Astrocyte (in vitro differentiated cells and primary cell): Measurements from ENCODE around the gene ACBD3. TPM values are rescaled to one million over a fixed set of nuclear protein-coding genes. Genes with fewer than 3 reads are reported as not detected.
A peak's percentile ranks its signal among the peaks of the same experiment; 100 is the strongest.

ENCODE experiments used
- DNase-seq: peaks from one replicate; pipeline ENCODE4 v3.0.0-alpha.2; 2010; ENCODE audit warnings: low read depth
- FAIRE-seq: peaks from 2 replicates; lab custom pipeline; 2011; peaks lifted over from hg19 to GRCh38; lab: Jason Lieb, UNC
- H2AFZ ChIP-seq: 2 replicates; pipeline ENCODE4 v1.6.0; 2012; ENCODE audit warnings: low read depth, low read length, inconsistent platforms
- H3K27ac ChIP-seq: 2 replicates; pipeline ENCODE4 v1.5.1; 2011; ENCODE audit warnings: low read depth, low read length, inconsistent platforms
- H3K27me3 ChIP-seq: 2 replicates; pipeline ENCODE4 v1.6.0; 2011; ENCODE audit warnings: low read length, inconsistent platforms; ENCODE audit not compliant: insufficient read depth
- H3K36me3 ChIP-seq: 2 replicates; pipeline ENCODE4 v1.5.1; 2011; ENCODE audit warnings: low read length, inconsistent platforms; ENCODE audit not compliant: insufficient read depth
- H3K4me1 ChIP-seq: 2 replicates; pipeline ENCODE4 v1.5.1; 2011; ENCODE audit warnings: low read length, inconsistent platforms; ENCODE audit not compliant: insufficient read depth
- H3K4me2 ChIP-seq: 2 replicates; pipeline ENCODE4 v1.6.0; 2012; ENCODE audit warnings: low read length, inconsistent platforms
- H3K4me3 ChIP-seq: 2 replicates; pipeline ENCODE4 v1.5.1; 2011; ENCODE audit warnings: low read depth, mild to moderate bottlenecking, low read length, inconsistent platforms; ENCODE audit not compliant: insufficient read depth
- H3K79me2 ChIP-seq: 2 replicates; pipeline ENCODE4 v1.6.0; 2012; ENCODE audit warnings: mild to moderate bottlenecking, low read length, inconsistent platforms; ENCODE audit not compliant: insufficient read depth
- H3K9ac ChIP-seq: 2 replicates; pipeline ENCODE4 v1.6.0; 2012; ENCODE audit warnings: mild to moderate bottlenecking, low read length, inconsistent platforms
- H3K9me3 ChIP-seq: 2 replicates; pipeline ENCODE4 v1.5.1; 2012; ENCODE audit warnings: low read depth, mild to moderate bottlenecking, low read length, inconsistent platforms; ENCODE audit not compliant: insufficient read depth
- H4K20me1 ChIP-seq: 2 replicates; pipeline ENCODE4 v1.6.0; 2012; ENCODE audit warnings: low read length, inconsistent platforms; ENCODE audit not compliant: insufficient read depth
- H3K27ac Mint-ChIP-seq: one replicate; pipeline ENCODE4 v1.8.0; 2021; ENCODE audit warnings: mild to moderate bottlenecking, mixed read lengths; ENCODE audit not compliant: unreplicated experiment
- H3K27me3 Mint-ChIP-seq: one replicate; pipeline ENCODE4 v1.8.0; 2021; ENCODE audit warnings: low read depth, mixed read lengths; ENCODE audit not compliant: unreplicated experiment
- H3K36me3 Mint-ChIP-seq: one replicate; pipeline ENCODE4 v1.8.0; 2021; ENCODE audit warnings: low read depth, mixed read lengths; ENCODE audit not compliant: unreplicated experiment
- H3K4me1 Mint-ChIP-seq: one replicate; pipeline ENCODE4 v1.8.0; 2021; ENCODE audit warnings: low read depth, mixed read lengths; ENCODE audit not compliant: unreplicated experiment
- H3K4me3 Mint-ChIP-seq: one replicate; pipeline ENCODE4 v1.8.0; 2021; ENCODE audit warnings: mild to moderate bottlenecking, moderate library complexity, mixed read lengths; ENCODE audit not compliant: unreplicated experiment
- H3K9me3 Mint-ChIP-seq: one replicate; pipeline ENCODE4 v1.8.0; 2021; ENCODE audit warnings: mild to moderate bottlenecking, mixed read lengths; ENCODE audit not compliant: unreplicated experiment
- EZH2 ChIP-seq: IDR thresholded peaks from 2 replicates; pipeline ENCODE4 v1.6.1; 2012; ENCODE audit warnings: mild to moderate bottlenecking, low read length, inconsistent platforms; ENCODE audit not compliant: insufficient read depth
- total RNA-seq: library from RNA; stranded (reverse); gene quantifications from 2 replicates; pipeline ENCODE4 v1.2.1, GENCODE V29; 2021
- TF ChIP-seq, protein P1 (sequence below): IDR thresholded peaks from 2 replicates; pipeline ENCODE4 v1.5.1; 2011; ENCODE audit warnings: low read depth, mild to moderate bottlenecking, inconsistent platforms, low read length, moderate library complexity; ENCODE audit not compliant: insufficient read depth

The ACBD3 gene
- total RNA-seq, 1 donor from 2014 or later: 66.7 TPM

DNA sequence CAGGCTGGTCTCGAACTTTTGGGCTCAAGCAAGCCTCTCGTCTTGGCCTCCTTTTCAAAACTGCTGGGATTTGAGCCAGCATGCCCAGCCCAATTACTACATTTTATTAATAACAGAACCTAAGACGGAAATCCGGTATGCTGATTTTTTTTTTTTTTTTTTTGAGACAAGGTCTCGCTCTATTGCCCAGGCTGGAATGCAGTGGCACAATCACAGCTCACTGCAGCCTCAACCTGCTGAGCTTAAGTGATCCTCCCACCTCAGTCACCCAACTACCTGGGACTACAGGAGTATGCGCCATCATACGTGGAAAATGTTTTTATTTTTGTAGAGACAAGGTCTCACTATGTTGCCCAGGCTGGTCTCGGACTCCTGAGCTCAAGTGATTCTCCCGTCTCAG, 20.2 kb downstream of the ACBD3 start:
- no peak overlapping the region for H3K4me3 ChIP-seq
- peaks cover 3% of the 10 kb centered on the region for H3K4me1 Mint-ChIP-seq
- H3K27me3 ChIP-seq: no peaks in the 10 kb centered on the region
- peak overlapping the region; percentile 47 for H3K27ac Mint-ChIP-seq
- peaks cover 6% of the 10 kb centered on the region for H3K36me3 Mint-ChIP-seq
- DNase-seq (no peak), FAIRE-seq (no peak)
- peaks cover 38% of the 10 kb centered on the region for H3K36me3 ChIP-seq
- H3K9ac ChIP-seq: no peak overlapping the region
- TF ChIP-seq, protein P1, sequence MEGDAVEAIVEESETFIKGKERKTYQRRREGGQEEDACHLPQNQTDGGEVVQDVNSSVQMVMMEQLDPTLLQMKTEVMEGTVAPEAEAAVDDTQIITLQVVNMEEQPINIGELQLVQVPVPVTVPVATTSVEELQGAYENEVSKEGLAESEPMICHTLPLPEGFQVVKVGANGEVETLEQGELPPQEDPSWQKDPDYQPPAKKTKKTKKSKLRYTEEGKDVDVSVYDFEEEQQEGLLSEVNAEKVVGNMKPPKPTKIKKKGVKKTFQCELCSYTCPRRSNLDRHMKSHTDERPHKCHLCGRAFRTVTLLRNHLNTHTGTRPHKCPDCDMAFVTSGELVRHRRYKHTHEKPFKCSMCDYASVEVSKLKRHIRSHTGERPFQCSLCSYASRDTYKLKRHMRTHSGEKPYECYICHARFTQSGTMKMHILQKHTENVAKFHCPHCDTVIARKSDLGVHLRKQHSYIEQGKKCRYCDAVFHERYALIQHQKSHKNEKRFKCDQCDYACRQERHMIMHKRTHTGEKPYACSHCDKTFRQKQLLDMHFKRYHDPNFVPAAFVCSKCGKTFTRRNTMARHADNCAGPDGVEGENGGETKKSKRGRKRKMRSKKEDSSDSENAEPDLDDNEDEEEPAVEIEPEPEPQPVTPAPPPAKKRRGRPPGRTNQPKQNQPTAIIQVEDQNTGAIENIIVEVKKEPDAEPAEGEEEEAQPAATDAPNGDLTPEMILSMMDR: no peak
- TF ChIP-seq EZH2: no peak
- no peaks in the 10 kb centered on the region for H3K9me3 Mint-ChIP-seq
- no peak overlapping the region for H3K4me3 Mint-ChIP-seq
- no peaks in the 10 kb centered on the region for H3K27me3 Mint-ChIP-seq
- peaks cover 85% of the 10 kb centered on the region for H4K20me1 ChIP-seq
- H3K9me3 ChIP-seq: no peaks in the 10 kb centered on the region
- H3K79me2 ChIP-seq: peaks cover 90% of the 10 kb centered on the region
- no peaks in the 10 kb centered on the region for H3K4me1 ChIP-seq
- no peak overlapping the region for H2AFZ ChIP-seq
- no peak overlapping the region for H3K27ac ChIP-seq
- no peak overlapping the region for H3K4me2 ChIP-seq

DNA sequence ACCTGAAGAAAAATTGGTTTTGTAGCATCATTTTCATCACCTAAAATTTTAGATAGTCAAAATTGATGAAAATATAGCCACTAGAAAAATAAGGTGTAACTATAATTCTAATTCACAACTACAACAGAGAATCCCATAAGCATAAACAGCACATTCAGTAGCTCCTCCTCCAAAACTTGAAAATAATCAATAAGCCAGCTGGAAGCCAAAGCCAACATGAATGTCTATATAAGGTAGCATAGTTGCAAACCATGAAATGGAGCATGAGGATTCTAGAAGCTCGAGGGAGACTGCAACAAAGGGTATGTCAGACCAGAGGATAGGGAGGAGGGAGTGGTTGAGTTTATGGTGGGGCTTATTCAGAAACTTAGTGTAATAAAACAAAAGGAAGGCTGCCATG, 22.4 kb downstream of the ACBD3 start:
- DNase-seq (no peak), FAIRE-seq (no peak)
- H3K4me2 ChIP-seq: no peak overlapping the region
- H3K4me1 ChIP-seq: no peaks in the 10 kb centered on the region
- H3K27me3 Mint-ChIP-seq: no peaks in the 10 kb centered on the region
- no peaks in the 10 kb centered on the region for H3K9me3 ChIP-seq
- no peak overlapping the region for H3K4me3 Mint-ChIP-seq
- peaks cover 51% of the 10 kb centered on the region for H3K36me3 ChIP-seq
- no peak overlapping the region for H3K27ac Mint-ChIP-seq
- H3K9ac ChIP-seq: no peak overlapping the region
- peaks cover 3% of the 10 kb centered on the region for H3K4me1 Mint-ChIP-seq
- H3K27me3 ChIP-seq: no peaks in the 10 kb centered on the region
- peaks cover 84% of the 10 kb centered on the region for H3K79me2 ChIP-seq
- no peak overlapping the region for H2AFZ ChIP-seq
- H3K27ac ChIP-seq: no peak overlapping the region
- no peak overlapping the region for H3K4me3 ChIP-seq
- no peaks in the 10 kb centered on the region for H3K9me3 Mint-ChIP-seq
- H3K36me3 Mint-ChIP-seq: peaks cover 12% of the 10 kb centered on the region
- TF ChIP-seq, protein P1: no peak
- no peak for TF ChIP-seq EZH2
- peaks cover 86% of the 10 kb centered on the region for H4K20me1 ChIP-seq

DNA sequence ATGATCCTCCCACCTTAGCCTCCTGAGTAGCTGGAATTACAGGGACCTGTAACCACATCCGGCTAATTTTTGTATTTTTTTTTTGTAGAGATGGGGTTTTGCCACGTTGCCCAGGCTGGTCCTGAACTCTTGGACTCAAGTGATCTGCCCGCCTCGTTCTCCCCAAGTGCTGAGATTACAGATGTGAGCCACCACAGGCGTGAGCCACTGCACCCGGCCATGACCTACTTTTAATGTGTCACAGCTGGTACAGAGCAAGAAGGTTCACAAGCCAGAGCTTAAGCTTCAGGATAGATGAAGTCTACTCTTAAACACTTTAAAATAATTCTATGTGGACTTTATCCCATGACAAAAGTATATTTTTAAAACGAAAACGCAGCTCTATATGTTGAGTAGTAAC, 23.6 kb downstream of the ACBD3 start:
- Histone ChIP-seq H3K79me2 (peaks cover 78% of the 10 kb centered on the region), H3K9me3 (no peaks in the 10 kb centered on the region), H3K27me3 (no peaks in the 10 kb centered on the region), H2AFZ (no peak overlapping the region), H3K36me3 (peaks cover 58% of the 10 kb centered on the region), H4K20me1 (peaks cover 86% of the 10 kb centered on the region), H3K27ac (no peak overlapping the region), H3K4me1 (no peaks in the 10 kb centered on the region), H3K4me2 (no peak overlapping the region), H3K9ac (no peak overlapping the region), H3K4me3 (no peak overlapping the region)
- TF ChIP-seq EZH2: no peak
- TF ChIP-seq, protein P1: no peak
- DNase-seq: no peak
- H3K4me3 Mint-ChIP-seq: no peak overlapping the region
- no peaks in the 10 kb centered on the region for H3K27me3 Mint-ChIP-seq
- peaks cover 3% of the 10 kb centered on the region for H3K4me1 Mint-ChIP-seq
- H3K9me3 Mint-ChIP-seq: no peaks in the 10 kb centered on the region
- no peak for FAIRE-seq
- peaks cover 16% of the 10 kb centered on the region for H3K36me3 Mint-ChIP-seq
- H3K27ac Mint-ChIP-seq: no peak overlapping the region
